Small intestine (tissue), 7 donors: ENCODE measurements around the gene SMTN. TPM values are rescaled to one million over a fixed set of nuclear protein-coding genes. Genes with fewer than 3 reads are reported as not detected.

ENCODE experiments used
- DNase-seq, 2 donors: peaks; one replicate each; pipeline versions ENCODE4 v3.0.0 to v3.0.0-alpha.2; 2013
- FAIRE-seq: peaks from 2 replicates; lab custom pipeline; 2012; peaks lifted over from hg19 to GRCh38; lab: Jason Lieb, UNC
- H3K27ac ChIP-seq, 3 donors: one replicate each; pipeline ENCODE4 v1.5.1; 2013; ENCODE audit warnings: low read length in 2 of 3, mild to moderate bottlenecking in 2 of 3, control low read depth in 1 of 3, inconsistent platforms in 1 of 3, low read depth in 1 of 3, moderate library complexity in 1 of 3
- H3K27me3 ChIP-seq, 3 donors: one replicate each; pipeline ENCODE4 v1.6.1; 2013; ENCODE audit warnings: low read length in 3 of 3, inconsistent platforms in 1 of 3; ENCODE audit not compliant: control insufficient read depth in 3 of 3, insufficient read depth in 3 of 3
- H3K36me3 ChIP-seq, 3 donors: one replicate each; pipeline ENCODE4 v1.6.1; 2013; ENCODE audit warnings: low read length in 3 of 3, inconsistent platforms in 1 of 3, low read depth in 1 of 3, mild to moderate bottlenecking in 1 of 3, moderate library complexity in 1 of 3; ENCODE audit not compliant: control insufficient read depth in 3 of 3, insufficient read depth in 2 of 3
- H3K4me1 ChIP-seq, 3 donors: one replicate each; pipeline ENCODE4 v1.6.1; 2013; ENCODE audit warnings: low read length in 2 of 3, inconsistent platforms in 1 of 3, low read depth in 1 of 3, mild to moderate bottlenecking in 1 of 3, moderate library complexity in 1 of 3; ENCODE audit not compliant: control insufficient read depth in 3 of 3, insufficient read depth in 2 of 3
- H3K4me3 ChIP-seq, 3 donors: one replicate each; pipeline ENCODE4 v1.5.1; 2013; ENCODE audit warnings: low read length in 3 of 3, control low read depth in 1 of 3, inconsistent platforms in 1 of 3, low read depth in 1 of 3, mild to moderate bottlenecking in 1 of 3, moderate library complexity in 1 of 3
- H3K9me3 ChIP-seq, 2 donors: one replicate each; pipeline ENCODE4 v1.6.1; 2013; ENCODE audit warnings: low read depth in 1 of 2, low read length in 1 of 2; ENCODE audit not compliant: control insufficient read depth in 2 of 2, insufficient read depth in 1 of 2
- WGBS, 3 donors: extraction: QIAGEN DNeasy Blood & Tissue Kit; methylation state at CpG; one replicate each; pipeline ENCODE4 v1.1.7; 2013; 5-methylcytosine and 5-hydroxymethylcytosine counted together
- polyA plus RNA-seq, 4 donors: library from polyadenylated mRNA; stranded (reverse) in 3 of 4; unstranded in 1 of 4; fragments of 200-250 nt in 3 of 4; fragments of 120-200 nt in 1 of 4; gene quantifications; one replicate each; pipeline versions ENCODE4 v1.2.1 to v1.2.3, GENCODE V29; 2013
- donor health status: healthy with polysubstance abuse.
- donor health status: control.
- donor health status: control.
- donor health status: Bipolar disorder and iron deficiency.
- donor health status: healthy.

Gene SMTN
- polyA plus RNA-seq, 4 donors = 7.8 to 74.8 (median 44.2) TPM

DNA sequence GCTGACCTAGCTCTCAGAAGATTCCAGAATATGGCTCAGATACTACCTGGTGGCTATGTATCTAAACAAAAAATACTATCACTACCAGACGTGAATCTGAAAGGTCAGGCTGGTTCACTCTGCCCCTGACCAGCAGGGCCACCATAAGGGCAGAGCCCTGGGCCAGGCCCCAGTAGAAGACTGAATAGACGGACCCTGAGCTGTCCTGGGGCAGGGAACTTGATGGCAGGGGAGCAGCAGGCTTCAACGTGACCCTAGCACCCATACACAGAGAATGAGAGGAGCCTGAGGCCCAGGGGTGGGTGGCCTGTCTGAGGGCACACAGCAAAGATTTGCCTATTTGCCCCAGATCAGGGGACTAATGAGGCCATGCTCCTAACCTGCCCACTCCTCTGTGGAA lies 72.2 kb downstream of the SMTN start:
- H3K4me3 ChIP-seq = no peak overlapping the region
- H3K9me3 ChIP-seq = no peaks in the 10 kb centered on the region
- DNase-seq = no peak
- peaks cover 0 to 3% (median 0%) of the 10 kb centered on the region in 3 donors for H3K4me1 ChIP-seq
- H3K36me3 ChIP-seq = no peaks in the 10 kb centered on the region
- no peak for FAIRE-seq
- H3K27ac ChIP-seq = no peak overlapping the region
- no peaks in the 10 kb centered on the region for H3K27me3 ChIP-seq
- WGBS, 3 donors = 72 to 81% (median 74%) methylated on average over 3 of the region's 3 CpGs

Other genes starting within 250 kb of the SMTN start
- 10 to 100 TPM; 13.6 to 28.4 (median 20.1) TPM for gene MORC2, start 112.5 kb upstream of the SMTN start, polyA plus RNA-seq
- 100 to 1,000 TPM in 1 of 4 donors, 10 to 100 TPM in 3; 20.8 to 130 (median 28.8) TPM for gene TUG1, start 112.1 kb upstream of the SMTN start, polyA plus RNA-seq
- gene SELENOM, start 26.2 kb downstream of the SMTN start, polyA plus RNA-seq = 100 to 1,000 TPM in 1 of 4 donors, 10 to 100 TPM in 3; 14.8 to 163 (median 69.2) TPM
- gene INPP5J, start 41.6 kb downstream of the SMTN start, polyA plus RNA-seq = 10 to 100 TPM; 12.2 to 93.7 (median 48.0) TPM
- gene PLA2G3, start 59.2 kb downstream of the SMTN start, polyA plus RNA-seq = 1 to 10 TPM in 1 of 4 donors, under 1 TPM in 1, not detected in 2; 0.01 to 4.2 TPM
- 10 to 100 TPM; 18.3 to 54.7 (median 32.8) TPM for gene RNF185, start 78.9 kb downstream of the SMTN start, polyA plus RNA-seq
- gene LIMK2, start 131.0 kb downstream of the SMTN start, polyA plus RNA-seq = 10 to 100 TPM; 15.7 to 52.7 (median 29.1) TPM
- 10 to 100 TPM in 2 of 4 donors, 1 to 10 TPM in 2; 3.1 to 16.4 (median 10.3) TPM for gene PIK3IP1, start 211.2 kb downstream of the SMTN start, polyA plus RNA-seq